Neural crest cell (in vitro differentiated cells): Measurements from ENCODE around the gene UNC5CL. TPM values are rescaled to one million over a fixed set of nuclear protein-coding genes. Genes with fewer than 3 reads are reported as not detected.

Source experiments
- DNase-seq: peaks from one replicate; pipeline ENCODE4 v3.0.0; 2021; ENCODE audit warnings: low read depth, mixed read lengths, low spot score
- H3K27ac Mint-ChIP-seq: one replicate; pipeline ENCODE4 v1.8.0; 2021; ENCODE audit warnings: mild to moderate bottlenecking, mixed read lengths; ENCODE audit not compliant: unreplicated experiment
- H3K27me3 Mint-ChIP-seq: 2 replicates; pipeline ENCODE4 v1.8.0; 2021; ENCODE audit warnings: low read depth, mild to moderate bottlenecking, mixed read lengths
- H3K36me3 Mint-ChIP-seq: 2 replicates; pipeline ENCODE4 v1.8.0; 2021; ENCODE audit warnings: low read depth, mild to moderate bottlenecking, mixed read lengths
- H3K4me1 Mint-ChIP-seq: 2 replicates; pipeline ENCODE4 v1.8.0; 2021; ENCODE audit warnings: mixed read lengths
- H3K4me3 Mint-ChIP-seq: one replicate; pipeline ENCODE4 v1.8.0; 2021; ENCODE audit warnings: mild to moderate bottlenecking, mixed read lengths
- H3K9me3 Mint-ChIP-seq: 2 replicates; pipeline ENCODE4 v1.8.0; 2021; ENCODE audit warnings: mixed read lengths
- total RNA-seq: library from RNA; stranded (reverse); gene quantifications from 2 replicates; pipeline ENCODE4 v1.2.1, GENCODE V29; 2021
- TF ChIP-seq, protein P1 (sequence below): fragments of 200-600 bp; sonication (generic); conservative IDR thresholded peaks from 2 replicates; pipeline ENCODE4 v1.5.0; 2021; ENCODE audit warnings: antibody characterized with exemption, mild to moderate bottlenecking

Gene UNC5CL
- total RNA-seq, 1 donor from 2014 or later = 1.5 TPM

DNA sequence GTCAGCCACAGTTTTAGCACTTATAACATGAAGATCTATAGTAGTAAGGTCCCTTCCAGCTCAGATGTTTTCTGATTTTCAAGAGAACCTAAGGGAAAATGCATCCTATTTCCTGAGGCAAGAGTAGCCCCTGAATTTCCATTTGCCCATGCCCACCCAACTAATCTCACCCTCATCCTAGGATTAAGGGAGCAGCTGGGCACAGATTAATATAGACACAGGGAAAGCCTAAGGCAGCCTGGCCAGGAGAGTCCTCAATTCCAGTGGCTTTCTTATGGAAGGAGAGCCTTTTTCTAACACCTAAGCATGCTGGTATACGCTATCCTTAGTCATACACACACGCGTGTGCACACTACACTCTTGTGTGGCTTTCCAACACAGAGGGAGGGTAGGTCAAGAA, 15.5 kb upstream of the UNC5CL start:
- H3K9me3 Mint-ChIP-seq = no peaks in the 10 kb centered on the region
- H3K27ac Mint-ChIP-seq = no peak overlapping the region
- no peaks in the 10 kb centered on the region for H3K27me3 Mint-ChIP-seq
- no peaks in the 10 kb centered on the region for H3K36me3 Mint-ChIP-seq
- DNase-seq = no peak
- peaks cover 22% of the 10 kb centered on the region for H3K4me1 Mint-ChIP-seq
- H3K4me3 Mint-ChIP-seq = no peak overlapping the region
- TF ChIP-seq, protein P1, sequence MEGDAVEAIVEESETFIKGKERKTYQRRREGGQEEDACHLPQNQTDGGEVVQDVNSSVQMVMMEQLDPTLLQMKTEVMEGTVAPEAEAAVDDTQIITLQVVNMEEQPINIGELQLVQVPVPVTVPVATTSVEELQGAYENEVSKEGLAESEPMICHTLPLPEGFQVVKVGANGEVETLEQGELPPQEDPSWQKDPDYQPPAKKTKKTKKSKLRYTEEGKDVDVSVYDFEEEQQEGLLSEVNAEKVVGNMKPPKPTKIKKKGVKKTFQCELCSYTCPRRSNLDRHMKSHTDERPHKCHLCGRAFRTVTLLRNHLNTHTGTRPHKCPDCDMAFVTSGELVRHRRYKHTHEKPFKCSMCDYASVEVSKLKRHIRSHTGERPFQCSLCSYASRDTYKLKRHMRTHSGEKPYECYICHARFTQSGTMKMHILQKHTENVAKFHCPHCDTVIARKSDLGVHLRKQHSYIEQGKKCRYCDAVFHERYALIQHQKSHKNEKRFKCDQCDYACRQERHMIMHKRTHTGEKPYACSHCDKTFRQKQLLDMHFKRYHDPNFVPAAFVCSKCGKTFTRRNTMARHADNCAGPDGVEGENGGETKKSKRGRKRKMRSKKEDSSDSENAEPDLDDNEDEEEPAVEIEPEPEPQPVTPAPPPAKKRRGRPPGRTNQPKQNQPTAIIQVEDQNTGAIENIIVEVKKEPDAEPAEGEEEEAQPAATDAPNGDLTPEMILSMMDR = no peak

DNA sequence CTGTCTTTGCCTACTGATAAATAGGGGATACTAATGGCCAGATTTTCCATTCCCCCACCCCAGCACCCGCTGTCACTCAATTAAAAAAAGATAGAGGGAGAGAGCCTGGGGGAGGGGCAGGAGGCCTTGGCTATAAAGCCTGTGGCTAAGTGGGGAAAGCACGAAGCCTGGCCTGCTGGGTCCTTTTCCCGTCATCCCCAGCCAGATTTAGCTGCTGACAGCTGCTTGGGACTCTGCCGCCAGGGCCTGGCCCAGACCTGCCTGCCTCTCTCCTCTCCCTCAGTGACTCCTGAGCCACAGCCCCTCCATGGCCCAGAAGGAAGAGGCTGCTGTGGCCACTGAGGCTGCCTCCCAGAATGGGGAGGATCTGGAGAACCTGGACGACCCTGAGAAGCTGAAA, 14.0 kb upstream of the UNC5CL start, which contains the start of gene APOBEC2:
APOBEC2 (plus strand) TSS at position 162 of the 400 bp plus-strand sequence; CDS start at position 308, 146 bp downstream.
- Mint-ChIP-seq H3K4me3 (no peak within 1 kb of the TSS), H3K9me3 (no peaks in the 10 kb centered on the region), H3K4me1 (peaks cover 28% of the 10 kb centered on the region), H3K27me3 (no peaks in the 10 kb centered on the region), H3K27ac (peak within 1 kb of the TSS; percentile 6), H3K36me3 (no peaks in the 10 kb centered on the region)
- DNase-seq = no peak
- TF ChIP-seq, protein P1 = no peak

DNA sequence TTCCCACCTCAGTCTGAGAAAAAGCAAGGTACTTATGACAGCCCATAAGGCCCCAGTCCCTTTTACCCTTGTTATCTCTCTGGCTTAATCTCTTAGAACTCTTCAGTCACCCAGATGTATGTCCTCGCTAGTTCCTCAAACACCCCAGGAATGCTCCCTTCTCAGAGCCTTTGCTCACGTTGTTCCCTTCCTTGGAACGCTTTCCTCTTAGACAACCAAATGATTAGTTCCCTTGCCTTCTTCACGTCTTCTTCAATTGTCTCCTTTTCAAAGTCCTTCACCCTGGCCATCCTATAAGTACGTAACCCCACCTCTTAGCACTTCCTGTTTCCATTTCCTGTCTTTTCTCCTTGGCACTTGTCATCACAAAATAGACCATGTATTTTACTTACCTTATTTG, 12.9 kb upstream of the UNC5CL start:
- H3K4me3 Mint-ChIP-seq = no peak overlapping the region
- H3K27ac Mint-ChIP-seq = peak overlapping the region; percentile 23
- no peaks in the 10 kb centered on the region for H3K9me3 Mint-ChIP-seq
- H3K27me3 Mint-ChIP-seq = no peaks in the 10 kb centered on the region
- DNase-seq = no peak
- peaks cover 28% of the 10 kb centered on the region for H3K4me1 Mint-ChIP-seq
- H3K36me3 Mint-ChIP-seq = no peaks in the 10 kb centered on the region
- TF ChIP-seq, protein P1 = no peak

DNA sequence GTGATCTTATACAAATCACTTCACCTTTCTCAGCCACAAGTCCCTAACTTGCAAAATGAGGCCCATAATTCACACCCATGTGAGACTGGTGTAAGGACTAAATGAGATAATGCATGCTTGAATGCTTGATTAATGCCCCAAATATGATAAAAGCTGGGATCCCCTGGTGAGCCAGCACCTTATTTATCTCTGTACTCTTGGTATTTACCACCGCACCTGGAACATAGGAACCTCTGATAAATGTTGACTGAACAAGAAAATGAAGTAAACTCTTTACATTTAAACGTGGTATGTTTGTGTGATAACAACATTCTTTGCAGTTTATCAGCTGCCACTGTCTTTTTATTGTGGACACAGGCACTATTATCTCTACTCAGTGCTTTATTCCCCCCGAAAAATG, 11.5 kb upstream of the UNC5CL start:
- Mint-ChIP-seq H3K4me3 (no peak overlapping the region), H3K9me3 (no peaks in the 10 kb centered on the region), H3K27ac (no peak overlapping the region), H3K27me3 (no peaks in the 10 kb centered on the region), H3K36me3 (no peaks in the 10 kb centered on the region), H3K4me1 (peaks cover 28% of the 10 kb centered on the region)
- TF ChIP-seq, protein P1 = no peak
- no peak for DNase-seq

DNA sequence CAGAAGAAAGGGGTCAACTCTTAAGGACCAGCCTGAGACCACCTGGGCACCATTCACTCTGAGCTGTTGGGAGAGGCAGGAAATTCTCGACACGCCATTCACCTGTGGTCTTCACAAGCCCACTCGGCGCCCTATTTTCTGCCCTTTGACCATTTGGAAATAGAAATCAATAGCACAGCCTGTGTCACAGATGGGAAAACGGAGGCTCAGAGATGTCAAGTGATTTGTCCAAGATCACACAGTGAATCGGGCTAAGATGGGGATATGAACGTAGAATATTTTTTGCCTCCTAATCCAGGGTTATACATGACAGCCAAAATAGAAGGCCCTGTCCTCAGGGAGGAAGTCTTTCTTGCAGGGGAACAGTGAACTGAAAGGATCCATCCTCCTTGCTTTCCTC, 10.9 kb upstream of the UNC5CL start:
- Mint-ChIP-seq H3K9me3 (no peaks in the 10 kb centered on the region), H3K4me3 (no peak overlapping the region), H3K27ac (no peak overlapping the region), H3K4me1 (peaks cover 24% of the 10 kb centered on the region), H3K27me3 (no peaks in the 10 kb centered on the region), H3K36me3 (no peaks in the 10 kb centered on the region)
- TF ChIP-seq, protein P1 = no peak
- DNase-seq = no peak

DNA sequence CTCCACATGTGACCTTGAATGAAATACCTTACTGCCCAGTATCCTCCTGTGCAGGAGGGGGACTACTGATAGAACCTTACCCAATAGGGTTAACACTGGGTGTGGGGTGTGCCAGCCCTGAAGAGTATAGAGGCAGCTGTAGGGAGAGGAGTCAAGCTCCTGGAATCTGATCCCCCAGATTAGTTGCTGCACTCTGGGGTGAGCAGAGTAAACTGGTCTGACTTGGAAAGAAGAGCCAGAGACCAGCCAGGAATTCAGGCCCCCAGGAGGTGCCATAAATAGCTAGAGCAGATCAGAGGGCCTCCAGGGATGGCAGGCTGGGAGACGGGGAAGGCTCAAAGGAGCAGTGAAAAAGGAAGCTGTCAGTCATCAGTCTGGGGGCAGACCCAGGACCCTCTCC, 10.5 kb upstream of the UNC5CL start:
- no peak for DNase-seq
- Mint-ChIP-seq H3K9me3 (no peaks in the 10 kb centered on the region), H3K27me3 (no peaks in the 10 kb centered on the region), H3K27ac (peak overlapping the region; percentile 87), H3K4me3 (no peak overlapping the region), H3K4me1 (peaks cover 23% of the 10 kb centered on the region), H3K36me3 (no peaks in the 10 kb centered on the region)
- TF ChIP-seq, protein P1 = no peak
